HCT116 (cell line): ENCODE results near the gene PAOX. TPM values are rescaled to one million over a fixed set of nuclear protein-coding genes. Genes with fewer than 3 reads are reported as not detected.

Experiments used
- ATAC-seq: fragments of 200-7000 bp; cut with Tn5 transposase; 2 replicates; pipeline ENCODE4 v1.9.1; 2020; ENCODE audit warnings: mild to moderate bottlenecking, moderate library complexity
- BruUV-seq: library from RNA; stranded (reverse); fragments of 400-500 nt; replicated peaks from 2 replicates; lab custom pipeline; 2021; lab: Mats Ljungman, UMichigan
- CTCF ChIA-PET: fragments of 300-600 bp; sonication (Branson Sonifier 250); formaldehyde crosslinking; loops from one replicate; lab custom pipeline; 2021; ENCODE audit warnings: antibody characterized with exemption; lab: Charles Lee
- POLR2A ChIA-PET: fragments of 300-600, 350-600 bp; sonication (Branson Sonifier 250); formaldehyde crosslinking; loops from one replicate; lab custom pipeline; 2021; ENCODE audit warnings: antibody characterized with exemption; lab: Charles Lee
- RAD21 ChIA-PET, 2 experiments: fragments of 300-600 bp; sonication (Branson Sonifier 250); formaldehyde crosslinking; loops; one replicate each; lab custom pipeline; 2023; ENCODE audit warnings: low total read pairs in 2 of 2; ENCODE audit not compliant: uncharacterized antibody in 2 of 2, unreplicated experiment in 2 of 2, low non-redundant PET in 1 of 2; lab: Charles Lee
- DNase-seq: peaks from one replicate; pipeline ENCODE4 v3.0.0-alpha.2; 2010; ENCODE audit warnings: low read depth, low spot score
- H2AFZ ChIP-seq: fragments of 200-600 bp; shearing (Covaris generic), sonication (generic); 2 replicates; pipeline ENCODE4 v1.6.1; 2017; ENCODE audit warnings: low read depth, mixed run types, mixed read lengths, antibody characterized with exemption, low read length; ENCODE audit not compliant: poor library complexity, severe bottlenecking
- H3K27ac ChIP-seq: 2 replicates; pipeline ENCODE4 v1.5.1; 2012; ENCODE audit warnings: low read depth, low read length
- H3K27me3 ChIP-seq: fragments of 200-600 bp; sonication (generic); 2 replicates; pipeline ENCODE4 v1.6.1; 2016; ENCODE audit warnings: mixed run types, low read length, mixed read lengths; ENCODE audit not compliant: insufficient read depth
- H3K36me3 ChIP-seq, 2 experiments: fragments of 200-500 bp in 1 of 2; fragments of 200-600 bp in 1 of 2; sonication (Bioruptor generic) in 1 of 2; sonication (generic) in 1 of 2; 2 replicates each; pipeline versions ENCODE4 v1.5.1 to v1.6.1; 2014 to 2016; ENCODE audit warnings: low read length in 2 of 2, inconsistent platforms in 1 of 2, mixed read lengths in 1 of 2, mixed run types in 1 of 2; ENCODE audit not compliant: insufficient read depth in 2 of 2, control insufficient read depth in 1 of 2
- H3K4me1 ChIP-seq, 2 experiments: fragments of 200-600 bp in 1 of 2; sonication (generic) in 1 of 2; 2 replicates each; pipeline versions ENCODE4 v1.5.1 to v1.6.1; 2012 to 2017; ENCODE audit warnings: low read length in 2 of 2, inconsistent platforms in 1 of 2, mild to moderate bottlenecking in 1 of 2, mixed read lengths in 1 of 2, mixed run types in 1 of 2, moderate library complexity in 1 of 2; ENCODE audit not compliant: insufficient read depth in 2 of 2, control insufficient read depth in 1 of 2
- H3K4me2 ChIP-seq: fragments of 200-600 bp; sonication (generic); 2 replicates; pipeline ENCODE4 v1.6.1; 2017; ENCODE audit warnings: mixed run types, low read length, mixed read lengths
- H3K4me3 ChIP-seq, 2 experiments: fragments of 200-600 bp in 1 of 2; sonication (generic) in 1 of 2; replicated peaks in 1 of 2; 2 replicates each; pipeline ENCODE4 v1.5.1; 2011 to 2016; ENCODE audit warnings: low read length in 2 of 2, control low read depth in 1 of 2, low read depth in 1 of 2, mild to moderate bottlenecking in 1 of 2, mixed read lengths in 1 of 2, mixed run types in 1 of 2
- H3K79me2 ChIP-seq: fragments of 200-600 bp; sonication (generic); 2 replicates; pipeline ENCODE4 v1.6.1; 2017; ENCODE audit warnings: mild to moderate bottlenecking, mixed run types, low read length, moderate library complexity, mixed read lengths; ENCODE audit not compliant: insufficient read depth
- H3K9ac ChIP-seq: fragments of 200-600 bp; sonication (generic); 2 replicates; pipeline ENCODE4 v1.6.1; 2016; ENCODE audit warnings: low read length, mixed read lengths
- H3K9me2 ChIP-seq: fragments of 200-600 bp; sonication (generic), shearing (Covaris generic); 2 replicates; pipeline ENCODE4 v1.6.1; 2017; ENCODE audit warnings: mixed run types, mild to moderate bottlenecking, moderate library complexity; ENCODE audit not compliant: insufficient read depth
- H3K9me3 ChIP-seq, 2 experiments: fragments of 200-500 bp in 1 of 2; fragments of 200-600 bp in 1 of 2; sonication (Bioruptor generic) in 1 of 2; sonication (generic) in 1 of 2; 2 replicates each; pipeline ENCODE4 v1.6.1; 2014 to 2017; ENCODE audit warnings: low read length in 2 of 2, mixed read lengths in 2 of 2, inconsistent platforms in 1 of 2, low read depth in 1 of 2, mild to moderate bottlenecking in 1 of 2, mixed run types in 1 of 2, moderate library complexity in 1 of 2; ENCODE audit not compliant: control insufficient read depth in 1 of 2, insufficient read depth in 1 of 2
- H4K20me1 ChIP-seq: fragments of 200-600 bp; sonication (generic), shearing (Covaris generic); 2 replicates; pipeline ENCODE4 v1.6.1; 2017; ENCODE audit warnings: mixed run types, mild to moderate bottlenecking, moderate library complexity; ENCODE audit not compliant: insufficient read depth
- ELF1 ChIP-seq: IDR thresholded peaks from 2 replicates; pipeline ENCODE4 v1.6.1; 2012; ENCODE audit warnings: low read depth, borderline replicate concordance
- EZH2 ChIP-seq: fragments of 200-600 bp; sonication (generic); IDR thresholded peaks from 2 replicates; pipeline ENCODE4 v1.6.1; 2017; ENCODE audit warnings: antibody characterized with exemption, mixed run types
- EZH2phosphoT487 ChIP-seq: fragments of 200-600 bp; IDR thresholded peaks from 2 replicates; pipeline ENCODE4 v1.6.1; 2018; ENCODE audit warnings: antibody characterized with exemption, borderline replicate concordance
- SRF ChIP-seq: IDR thresholded peaks from 2 replicates; pipeline ENCODE4 v1.6.1; 2012; ENCODE audit warnings: low read depth
- ZBTB33 ChIP-seq: IDR thresholded peaks from 2 replicates; pipeline ENCODE4 v1.6.1; 2011; ENCODE audit warnings: mild to moderate bottlenecking, low read length, moderate library complexity; ENCODE audit not compliant: insufficient replicate concordance; ENCODE audit errors: extremely low read depth
- ZFX ChIP-seq: fragments of 450-650 bp; IDR thresholded peaks from 2 replicates; pipeline ENCODE4 v1.6.1; 2017
- intact Hi-C: fragments of 100-400 bp; cut with micrococcal nuclease; formaldehyde crosslinking; loops from 2 replicates; pipeline ENCODE4 v1.10.0; 2022
- total RNA-seq: library from RNA; stranded (reverse); gene quantifications from one replicate; pipeline ENCODE4 v1.2.1, GENCODE V29; 2021; ENCODE audit not compliant: unreplicated experiment
- TF ChIP-seq, protein P1 (sequence below): IDR thresholded peaks from 2 replicates; pipeline ENCODE4 v1.6.1; 2012; ENCODE audit warnings: low read depth
- TF ChIP-seq, protein P2 (sequence below): IDR thresholded peaks from 2 replicates; pipeline ENCODE4 v1.6.1; 2012

PAOX gene
- total RNA-seq, 1 experiment from 2014 or later = 3.5 TPM

DNA sequence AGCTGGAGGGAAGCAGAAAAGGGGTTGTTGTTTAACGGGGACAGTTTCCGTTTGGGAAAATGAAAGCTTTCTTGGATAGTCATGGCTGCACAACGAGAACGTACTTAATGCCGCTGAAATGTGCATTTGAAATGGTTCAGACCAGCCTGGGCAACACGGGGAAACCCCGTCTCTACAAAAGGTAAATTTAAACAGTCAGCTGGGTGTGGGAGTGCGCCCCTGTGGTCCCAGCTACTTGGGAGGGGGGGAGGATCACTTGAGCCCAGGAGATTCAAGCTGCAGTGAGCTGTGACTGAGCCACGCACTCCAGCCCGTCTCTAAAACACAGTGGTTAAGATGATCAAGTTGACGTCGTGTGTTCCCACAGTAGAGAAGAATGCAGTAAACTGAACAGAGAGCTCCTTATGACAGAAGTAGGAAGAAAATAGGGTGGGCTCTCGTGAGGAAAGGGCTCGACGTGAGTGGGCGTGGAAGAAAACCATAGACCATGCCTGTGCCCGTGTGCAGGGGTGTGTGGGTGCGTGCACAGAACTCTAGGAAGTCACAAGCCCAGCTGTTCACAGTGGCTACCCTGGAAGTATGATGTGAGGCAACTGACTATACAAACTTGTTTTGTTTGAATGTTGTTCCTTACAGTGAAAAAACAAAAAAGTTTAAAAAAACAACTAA is 17.2 kb upstream of the PAOX start (continued):
- TF ChIP-seq, protein P1, sequence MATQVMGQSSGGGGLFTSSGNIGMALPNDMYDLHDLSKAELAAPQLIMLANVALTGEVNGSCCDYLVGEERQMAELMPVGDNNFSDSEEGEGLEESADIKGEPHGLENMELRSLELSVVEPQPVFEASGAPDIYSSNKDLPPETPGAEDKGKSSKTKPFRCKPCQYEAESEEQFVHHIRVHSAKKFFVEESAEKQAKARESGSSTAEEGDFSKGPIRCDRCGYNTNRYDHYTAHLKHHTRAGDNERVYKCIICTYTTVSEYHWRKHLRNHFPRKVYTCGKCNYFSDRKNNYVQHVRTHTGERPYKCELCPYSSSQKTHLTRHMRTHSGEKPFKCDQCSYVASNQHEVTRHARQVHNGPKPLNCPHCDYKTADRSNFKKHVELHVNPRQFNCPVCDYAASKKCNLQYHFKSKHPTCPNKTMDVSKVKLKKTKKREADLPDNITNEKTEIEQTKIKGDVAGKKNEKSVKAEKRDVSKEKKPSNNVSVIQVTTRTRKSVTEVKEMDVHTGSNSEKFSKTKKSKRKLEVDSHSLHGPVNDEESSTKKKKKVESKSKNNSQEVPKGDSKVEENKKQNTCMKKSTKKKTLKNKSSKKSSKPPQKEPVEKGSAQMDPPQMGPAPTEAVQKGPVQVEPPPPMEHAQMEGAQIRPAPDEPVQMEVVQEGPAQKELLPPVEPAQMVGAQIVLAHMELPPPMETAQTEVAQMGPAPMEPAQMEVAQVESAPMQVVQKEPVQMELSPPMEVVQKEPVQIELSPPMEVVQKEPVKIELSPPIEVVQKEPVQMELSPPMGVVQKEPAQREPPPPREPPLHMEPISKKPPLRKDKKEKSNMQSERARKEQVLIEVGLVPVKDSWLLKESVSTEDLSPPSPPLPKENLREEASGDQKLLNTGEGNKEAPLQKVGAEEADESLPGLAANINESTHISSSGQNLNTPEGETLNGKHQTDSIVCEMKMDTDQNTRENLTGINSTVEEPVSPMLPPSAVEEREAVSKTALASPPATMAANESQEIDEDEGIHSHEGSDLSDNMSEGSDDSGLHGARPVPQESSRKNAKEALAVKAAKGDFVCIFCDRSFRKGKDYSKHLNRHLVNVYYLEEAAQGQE = no peak
- no peak for TF ChIP-seq ZBTB33
- no peak for TF ChIP-seq EZH2

- Histone ChIP-seq H3K36me3 (no peaks in the 10 kb centered on the region; a peak in 2 of 4 replicates), H3K4me2 (no peak overlapping the region), H3K27me3 (no peaks in the 10 kb centered on the region), H3K79me2 (no peaks in the 10 kb centered on the region), H2AFZ (no peak overlapping the region), H3K4me3 (no peak overlapping the region), H3K27ac (no peak overlapping the region), H3K9me2 (no peaks in the 10 kb centered on the region), H3K4me1 (no peaks in the 10 kb centered on the region), H4K20me1 (no peaks in the 10 kb centered on the region), H3K9me3 (no peaks in the 10 kb centered on the region), H3K9ac (no peak overlapping the region)
- no peak for TF ChIP-seq EZH2
- no peak for TF ChIP-seq SRF
- TF ChIP-seq ZFX = no peak
- TF ChIP-seq EZH2phosphoT487 = no peak
- TF ChIP-seq, protein P2, sequence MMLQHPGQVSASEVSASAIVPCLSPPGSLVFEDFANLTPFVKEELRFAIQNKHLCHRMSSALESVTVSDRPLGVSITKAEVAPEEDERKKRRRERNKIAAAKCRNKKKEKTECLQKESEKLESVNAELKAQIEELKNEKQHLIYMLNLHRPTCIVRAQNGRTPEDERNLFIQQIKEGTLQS = no peak
- TF ChIP-seq ELF1 = no peak
- ChIA-PET CTCF (no interaction called here), POLR2A (no interaction called here), RAD21 (no interaction called here)
- DNase-seq (no peak), ATAC-seq (no peak)
- BruUV-seq = no TSS peak
- intact Hi-C loops = no loop called here
Measured at GRCh38 chr10:133362846-133363245, 16.2 kb upstream of the PAOX start.
